SK-N-SH (cell line): ENCODE data around the gene GABRA1. TPM values are rescaled to one million over a fixed set of nuclear protein-coding genes. Genes with fewer than 3 reads are reported as not detected.

Source experiments
- CTCF ChIA-PET: fragments of 300-600, 350-600 bp; formaldehyde crosslinking; extraction: SDS; loops from one replicate; lab custom pipeline; 2021; lab: Yijun Ruan, JAX
- POLR2A ChIA-PET: fragments of 350-600 bp; sonication (Branson Sonifier 250); formaldehyde crosslinking; extraction: SDS; loops from one replicate; lab custom pipeline; 2020; ENCODE audit warnings: antibody characterized with exemption, inconsistent platforms; lab: Yijun Ruan, JAX
- DNase-seq: peaks from one replicate; pipeline ENCODE4 v3.0.0; 2012
- H2AFZ ChIP-seq: fragments of 200-600 bp; sonication (generic); 2 replicates; pipeline ENCODE4 v1.8.1; 2016; ENCODE audit warnings: antibody characterized with exemption, mild to moderate bottlenecking, low read depth
- H3F3A ChIP-seq: fragments of 200-600 bp; sonication (generic); replicated peaks from 2 replicates; pipeline ENCODE3; 2016; ENCODE audit warnings: antibody characterized with exemption, mild to moderate bottlenecking; ENCODE audit not compliant: insufficient read depth
- H3K27ac ChIP-seq, 2 experiments: fragments of 200-500 bp in 1 of 2; fragments of 200-600 bp in 1 of 2; sonication (Bioruptor generic) in 1 of 2; sonication (generic), shearing (Covaris generic) in 1 of 2; 2 replicates each; pipeline versions ENCODE4 v1.5.1 to v1.6.1; 2014 to 2016; ENCODE audit warnings: low read depth in 2 of 2, inconsistent platforms in 1 of 2, low read length in 1 of 2, mild to moderate bottlenecking in 1 of 2, mixed read lengths in 1 of 2
- H3K27me3 ChIP-seq: fragments of 200-600 bp; sonication (generic), shearing (Covaris generic); 2 replicates; pipeline ENCODE4 v1.6.1; 2016; ENCODE audit warnings: mixed run types; ENCODE audit not compliant: insufficient read depth
- H3K36me3 ChIP-seq, 2 experiments: fragments of 200-500 bp in 1 of 2; fragments of 200-600 bp in 1 of 2; sonication (Bioruptor generic) in 1 of 2; sonication (generic) in 1 of 2; replicated peaks in 1 of 2; 2 replicates each; pipeline versions ENCODE3 to v1.5.1; 2014 to 2016; ENCODE audit warnings: low read length in 1 of 2, mild to moderate bottlenecking in 1 of 2; ENCODE audit not compliant: insufficient read depth in 2 of 2, control insufficient read depth in 1 of 2
- H3K4me1 ChIP-seq, 2 experiments: fragments of 200-500 bp in 1 of 2; fragments of 200-600 bp in 1 of 2; sonication (Bioruptor generic) in 1 of 2; sonication (generic), shearing (Covaris generic) in 1 of 2; 2 replicates each; pipeline versions ENCODE4 v1.5.1 to v1.6.1; 2014 to 2016; ENCODE audit warnings: low read depth in 1 of 2, low read length in 1 of 2, mixed run types in 1 of 2; ENCODE audit not compliant: insufficient read depth in 2 of 2, control insufficient read depth in 1 of 2
- H3K4me2 ChIP-seq: fragments of 200-600 bp; sonication (generic), shearing (Covaris generic); 2 replicates; pipeline ENCODE4 v1.6.1; 2017; ENCODE audit warnings: mixed run types
- H3K4me3 ChIP-seq, 2 experiments: fragments of 200-500 bp in 1 of 2; fragments of 200-600 bp in 1 of 2; sonication (Bioruptor generic) in 1 of 2; sonication (generic), shearing (Covaris generic) in 1 of 2; 2 replicates each; pipeline versions ENCODE4 v1.5.1 to v1.8.1; 2014 to 2016; ENCODE audit warnings: low read depth in 2 of 2, inconsistent platforms in 1 of 2, low read length in 1 of 2, mild to moderate bottlenecking in 1 of 2, mixed read lengths in 1 of 2, moderate library complexity in 1 of 2
- H3K79me2 ChIP-seq: fragments of 200-600 bp; sonication (generic); 2 replicates; pipeline ENCODE4 v1.8.1; 2017; ENCODE audit warnings: mild to moderate bottlenecking; ENCODE audit not compliant: insufficient read depth
- H3K9ac ChIP-seq: fragments of 200-600 bp; sonication (generic); 2 replicates; pipeline ENCODE4 v1.6.1; 2017; ENCODE audit warnings: mixed run types
- H3K9me2 ChIP-seq: fragments of 200-600 bp; sonication (generic); 2 replicates; pipeline ENCODE4 v1.6.1; 2017; ENCODE audit warnings: mixed run types
- H3K9me3 ChIP-seq: fragments of 200-600 bp; sonication (generic); 2 replicates; pipeline ENCODE4 v1.6.1; 2017; ENCODE audit warnings: mixed run types, mild to moderate bottlenecking, moderate library complexity
- H4K20me1 ChIP-seq: fragments of 200-600 bp; sonication (generic); 2 replicates; pipeline ENCODE4 v1.6.1; 2017; ENCODE audit warnings: mild to moderate bottlenecking, mixed run types; ENCODE audit not compliant: insufficient read depth
- CHD2 ChIP-seq: fragments of 150-350 bp; IDR thresholded peaks from 2 replicates; pipeline ENCODE4 v1.6.1; 2018; ENCODE audit warnings: low read length; ENCODE audit not compliant: partially characterized antibody
- ELF1 ChIP-seq: IDR thresholded peaks from 2 replicates; pipeline ENCODE4 v1.4.0; 2012
- EZH2phosphoT487 ChIP-seq: fragments of 200-600 bp; sonication (generic); IDR thresholded peaks from 2 replicates; pipeline ENCODE4 v1.6.1; 2017; ENCODE audit warnings: low read depth, mixed run types, mild to moderate bottlenecking, antibody characterized with exemption, moderate library complexity, borderline replicate concordance
- FOSL2 ChIP-seq: IDR thresholded peaks from 2 replicates; pipeline ENCODE4 v1.4.0; 2012; ENCODE audit warnings: low read depth, mild to moderate bottlenecking, moderate library complexity, borderline replicate concordance
- FOXJ3 ChIP-seq: sonication (generic); formaldehyde crosslinking; IDR thresholded peaks from 2 replicates; pipeline ENCODE4 v1.5.1; 2020; ENCODE audit warnings: mild to moderate bottlenecking, missing genetic modification reagents
- FOXM1 ChIP-seq: IDR thresholded peaks from 2 replicates; pipeline ENCODE4 v1.4.0; 2012; ENCODE audit warnings: low read depth, mild to moderate bottlenecking
- NFIC ChIP-seq: IDR thresholded peaks from 2 replicates; pipeline ENCODE4 v1.4.0; 2012; ENCODE audit warnings: borderline replicate concordance
- RXRA ChIP-seq: IDR thresholded peaks from 2 replicates; pipeline ENCODE4 v1.4.0; 2012; ENCODE audit warnings: low read depth, mild to moderate bottlenecking, borderline replicate concordance
- SMC3 ChIP-seq: IDR thresholded peaks from 2 replicates; pipeline ENCODE4 v1.6.1; 2012; ENCODE audit warnings: low read depth, low read length, improper control_type of control experiment
- TAF1 ChIP-seq: IDR thresholded peaks from 2 replicates; pipeline ENCODE4 v1.6.1; 2012; ENCODE audit warnings: low read depth, mild to moderate bottlenecking, low read length, moderate library complexity, borderline replicate concordance
- TCF12 ChIP-seq: IDR thresholded peaks from 2 replicates; pipeline ENCODE4 v1.4.0; 2012
- TEAD4 ChIP-seq: IDR thresholded peaks from 2 replicates; pipeline ENCODE4 v1.4.0; 2012; ENCODE audit warnings: mild to moderate bottlenecking, borderline replicate concordance; ENCODE audit not compliant: insufficient read depth
- USF2 ChIP-seq: fragments of 150-350 bp; IDR thresholded peaks from 2 replicates; pipeline ENCODE4 v1.6.1; 2017; ENCODE audit warnings: antibody characterized with exemption, low read length, low read depth, borderline replicate concordance
- YY1 ChIP-seq: IDR thresholded peaks from 2 replicates; pipeline ENCODE4 v1.4.0; 2012; ENCODE audit warnings: low read depth, mild to moderate bottlenecking
- ZBTB33 ChIP-seq: IDR thresholded peaks from 2 replicates; pipeline ENCODE4 v1.4.0; 2012; ENCODE audit warnings: low read depth, borderline replicate concordance
- WGBS: methylation state at CpG from one replicate; pipeline ENCODE4 v1.1.6; 2017; ENCODE audit warnings: low lambda C conversion rate; 5-methylcytosine and 5-hydroxymethylcytosine counted together
- polyA plus RNA-seq, 3 experiments: library from polyadenylated mRNA; depleted of rRNA; stranded (reverse); fragments of >200 nt; gene quantifications; 2 replicates each; pipeline ENCODE4 v1.2.3, GENCODE V29; 2012

GABRA1 gene
- polyA plus RNA-seq, 1 of the 3 experiments (the other 2 are of a cell fraction): not detected

GRCh38 chr5:161799316-161799715 is 48.6 kb upstream of the GABRA1 start:
- POLR2A ChIA-PET: no interaction called here
- no peaks in the 10 kb centered on the region for H3K36me3 ChIP-seq
- H3K27me3 ChIP-seq: no peaks in the 10 kb centered on the region
- H3K4me3 ChIP-seq: no peak overlapping the region
- CTCF ChIA-PET: no interaction called here
- TF ChIP-seq USF2 (no peak), FOXM1 (no peak), ELF1 (no peak), ZBTB33 (no peak), RXRA (no peak), EZH2phosphoT487 (no peak), TEAD4 (no peak)
- TF ChIP-seq, all 33 proteins: peak for 0
- Histone ChIP-seq H3K4me1 (no peaks in the 10 kb centered on the region), H3K9me2 (no peaks in the 10 kb centered on the region), H4K20me1 (no peaks in the 10 kb centered on the region), H3K9me3 (no peaks in the 10 kb centered on the region), H3K4me2 (no peak overlapping the region), H3K79me2 (no peaks in the 10 kb centered on the region), H2AFZ (no peak overlapping the region), H3K9ac (no peak overlapping the region), H3K27ac (no peak overlapping the region), H3F3A (no peaks in the 10 kb centered on the region)
- DNase-seq: no peak
- 2% methylated on average over 3 of the region's 3 CpGs for WGBS

- H3K36me3 ChIP-seq: no peaks in the 10 kb centered on the region
- H3K79me2 ChIP-seq: no peaks in the 10 kb centered on the region
- H2AFZ ChIP-seq: no peak overlapping the region
- no peaks in the 10 kb centered on the region for H3K9me3 ChIP-seq
- H3F3A ChIP-seq: no peaks in the 10 kb centered on the region
- no peak overlapping the region for H3K4me3 ChIP-seq
- no peaks in the 10 kb centered on the region for H3K4me1 ChIP-seq
- no peaks in the 10 kb centered on the region for H3K27me3 ChIP-seq
- DNase-seq: no peak
- H3K9me2 ChIP-seq: no peaks in the 10 kb centered on the region
- WGBS: 0% methylated on average over 1 of the region's 1 CpG
- no peak overlapping the region for H3K27ac ChIP-seq
- CTCF ChIA-PET: interaction anchor here (1.4 kb wide), 1 partner anchor 260 kb away, joined by 3 read pairs; no protein-coding TSS in a partner anchor
- no peak overlapping the region for H3K9ac ChIP-seq
- POLR2A ChIA-PET: no interaction called here
- H3K4me2 ChIP-seq: no peak overlapping the region
- no peaks in the 10 kb centered on the region for H4K20me1 ChIP-seq
- no peak for TF ChIP-seq FOSL2
- TF ChIP-seq RXRA: no peak
- TF ChIP-seq TEAD4: no peak
- TF ChIP-seq NFIC: no peak
- TF ChIP-seq CHD2: no peak
- TF ChIP-seq TAF1: no peak
- TF ChIP-seq FOXJ3 (CRISPR knock-in tag): no peak
- no peak for TF ChIP-seq SMC3
- TF ChIP-seq TCF12: no peak
- TF ChIP-seq YY1: no peak
These were observed 43.7 kb upstream of the GABRA1 start for GRCh38 chr5:161804263-161804662.
